ENCODE data around the gene AGR3. TPM values are rescaled to one million over a fixed set of nuclear protein-coding genes. Genes with fewer than 3 reads are reported as not detected.

The AGR3 gene
- total RNA-seq, 2 donors from 2014 or later, result not detected

GRCh38 chr7:16812542-16813231, 69.1 kb downstream of the AGR3 start:
- DNase-seq (ENCODE audit: low spot score in 2 of 2) (no peak), ATAC-seq (no peak)
- no peaks in the 10 kb centered on the region for H3K9me3 Mint-ChIP-seq
- no peaks in the 10 kb centered on the region for H3K36me3 Mint-ChIP-seq
- no peak overlapping the region for H3K27ac Mint-ChIP-seq

- DNase-seq (ENCODE audit: low spot score in 2 of 2), result no peak
- Mint-ChIP-seq H3K27ac (no peak overlapping the region), H3K36me3 (no peaks in the 10 kb centered on the region), H3K9me3 (no peaks in the 10 kb centered on the region)
- no peak for ATAC-seq
These were observed 70.2 kb downstream of the AGR3 start for GRCh38 chr7:16811551-16811950.

- Mint-ChIP-seq H3K9me3 (no peaks in the 10 kb centered on the region), H3K27ac (no peak overlapping the region), H3K36me3 (no peaks in the 10 kb centered on the region)
- DNase-seq (ENCODE audit: low spot score in 2 of 2) (no peak), ATAC-seq (no peak)
These were observed 71.2 kb downstream of the AGR3 start for GRCh38 chr7:16810573-16810972.

- ATAC-seq, result no peak
- H3K27ac Mint-ChIP-seq, result no peak overlapping the region
- DNase-seq (ENCODE audit: low spot score in 2 of 2), result no peak
- no peaks in the 10 kb centered on the region for H3K36me3 Mint-ChIP-seq
- H3K9me3 Mint-ChIP-seq, result no peaks in the 10 kb centered on the region
These were observed 71.7 kb downstream of the AGR3 start for GRCh38 chr7:16810112-16810511.

Other genes starting within 250 kb of the AGR3 start
- 10 to 100 TPM in 1 of 2 donors, 1 to 10 TPM in 1; 9.7 to 12.0 TPM for gene ANKMY2, start 236.2 kb downstream of the AGR3 start, total RNA-seq
- 10 to 100 TPM; 83.2 to 94.1 TPM for gene BZW2, start 235.8 kb downstream of the AGR3 start, total RNA-seq
- gene TSPAN13, start 128.2 kb downstream of the AGR3 start, total RNA-seq, result 1 to 10 TPM in 1 of 2 donors, under 1 TPM in 1; 0.34 to 1.2 TPM
- gene AGR2, start 77.0 kb downstream of the AGR3 start, total RNA-seq, result not detected